ENCODE data around the gene CLNS1A. TPM values are rescaled to one million over a fixed set of nuclear protein-coding genes. Genes with fewer than 3 reads are reported as not detected.

Gene CLNS1A, protein sequence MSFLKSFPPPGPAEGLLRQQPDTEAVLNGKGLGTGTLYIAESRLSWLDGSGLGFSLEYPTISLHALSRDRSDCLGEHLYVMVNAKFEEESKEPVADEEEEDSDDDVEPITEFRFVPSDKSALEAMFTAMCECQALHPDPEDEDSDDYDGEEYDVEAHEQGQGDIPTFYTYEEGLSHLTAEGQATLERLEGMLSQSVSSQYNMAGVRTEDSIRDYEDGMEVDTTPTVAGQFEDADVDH
- total RNA-seq (2022) (110 and 135 TPM in 2 replicates), Bru-seq, nascent RNA (percentile 89 among the genes with signal in this experiment), BruChase-seq, experiment 1, labeled RNA remaining after a 6-hour chase (percentile 89 among the genes with signal in this experiment), BruChase-seq, experiment 2, labeled RNA remaining after a 2-hour chase (percentile 88 among the genes with signal in this experiment)
- long read RNA-seq, transcript CLNS1A-204 (7 exons, 2,993 nt) = major isoform, 157 of 178 reads
- long read RNA-seq, partial matches to known transcripts = 1 of 178 reads
- long read RNA-seq, other reads (novel, unspliced or antisense) = 18 of 178 reads

DNA sequence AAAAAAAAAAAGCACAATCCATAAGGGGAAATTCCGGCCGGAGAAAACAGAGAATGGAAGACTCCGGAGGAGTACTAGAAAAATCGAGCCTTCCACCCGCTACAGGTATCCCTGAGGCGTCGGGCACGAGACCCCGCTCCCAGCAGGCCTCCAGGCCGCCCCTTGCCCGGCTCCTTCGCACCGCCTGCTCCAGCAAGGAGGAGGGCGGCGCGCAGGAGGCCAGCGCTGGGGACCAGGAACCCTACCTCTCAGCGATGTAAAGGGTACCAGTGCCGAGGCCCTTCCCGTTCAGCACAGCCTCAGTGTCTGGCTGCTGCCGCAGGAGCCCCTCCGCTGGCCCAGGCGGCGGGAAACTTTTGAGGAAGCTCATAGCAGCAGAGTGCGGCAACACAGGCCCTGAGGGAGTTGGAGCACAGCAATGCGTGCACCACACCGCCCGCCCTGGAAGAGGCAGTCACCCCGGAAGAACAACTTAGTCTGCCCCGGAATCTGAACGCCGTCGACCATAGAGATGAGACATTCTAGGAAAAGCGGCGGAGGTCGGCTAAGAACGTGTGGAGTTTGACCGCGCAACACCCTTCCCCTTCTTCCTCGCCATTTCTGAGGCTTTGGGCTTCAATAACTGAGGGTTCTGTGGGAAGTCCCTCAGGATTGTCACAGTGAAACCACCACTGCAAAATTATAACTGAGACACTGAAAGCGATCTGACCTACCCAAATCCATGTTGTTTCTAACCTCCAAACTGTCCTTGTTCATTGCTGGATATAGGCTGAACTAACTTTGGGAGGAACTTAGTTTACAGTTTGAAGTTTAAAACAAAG, at the start of gene CLNS1A:
TSS of gene CLNS1A (minus strand) at position 450 of the 821 bp plus-strand sequence. CDS start at position 370, 80 bp downstream.
- Mint-ChIP-seq H3K27ac (ENCODE audit: low read depth, unreplicated experiment) (peak within 1 kb of the TSS; percentile 95), H3K9me3 (ENCODE audit: unreplicated experiment) (no peaks in the 10 kb centered on the region), H3K36me3 (ENCODE audit: insufficient read depth, unreplicated experiment) (peaks cover 16% of the 10 kb centered on the region), H3K4me3 (ENCODE audit: unreplicated experiment) (peak within 1 kb of the TSS; percentile 83), H3K27me3 (ENCODE audit: insufficient read depth, unreplicated experiment) (no peaks in the 10 kb centered on the region), H3K4me1 (ENCODE audit: insufficient read depth, unreplicated experiment) (peaks cover 17% of the 10 kb centered on the region)
- no TSS peak for BruUV-seq (replicated peaks)
- DNase-seq (ENCODE audit: unreplicated experiment) = peak; percentile 90
- CTCF ChIA-PET = interaction anchor here (0.8 kb wide), 1 partner anchor 24 kb away, joined by 3 read pairs; no protein-coding TSS in a partner anchor
- intact Hi-C loops (cut with micrococcal nuclease) = no loop called here
- POLR2A ChIA-PET = interaction anchor here (0.6 to 1.5 kb wide), 12 partner anchors 10 to 734 kb away, joined by 3 to 5 read pairs (median 4); partner anchors contain the start of genes AQP11 and INTS4
- TF ChIP-seq, protein P1, sequence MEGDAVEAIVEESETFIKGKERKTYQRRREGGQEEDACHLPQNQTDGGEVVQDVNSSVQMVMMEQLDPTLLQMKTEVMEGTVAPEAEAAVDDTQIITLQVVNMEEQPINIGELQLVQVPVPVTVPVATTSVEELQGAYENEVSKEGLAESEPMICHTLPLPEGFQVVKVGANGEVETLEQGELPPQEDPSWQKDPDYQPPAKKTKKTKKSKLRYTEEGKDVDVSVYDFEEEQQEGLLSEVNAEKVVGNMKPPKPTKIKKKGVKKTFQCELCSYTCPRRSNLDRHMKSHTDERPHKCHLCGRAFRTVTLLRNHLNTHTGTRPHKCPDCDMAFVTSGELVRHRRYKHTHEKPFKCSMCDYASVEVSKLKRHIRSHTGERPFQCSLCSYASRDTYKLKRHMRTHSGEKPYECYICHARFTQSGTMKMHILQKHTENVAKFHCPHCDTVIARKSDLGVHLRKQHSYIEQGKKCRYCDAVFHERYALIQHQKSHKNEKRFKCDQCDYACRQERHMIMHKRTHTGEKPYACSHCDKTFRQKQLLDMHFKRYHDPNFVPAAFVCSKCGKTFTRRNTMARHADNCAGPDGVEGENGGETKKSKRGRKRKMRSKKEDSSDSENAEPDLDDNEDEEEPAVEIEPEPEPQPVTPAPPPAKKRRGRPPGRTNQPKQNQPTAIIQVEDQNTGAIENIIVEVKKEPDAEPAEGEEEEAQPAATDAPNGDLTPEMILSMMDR (IDR thresholded peaks at IDR 0.05; ENCODE audit: unreplicated experiment) = no peak

- H3K4me1 Mint-ChIP-seq (ENCODE audit: insufficient read depth, unreplicated experiment) = no peaks in the 10 kb centered on the region
- no peak for DNase-seq (ENCODE audit: unreplicated experiment)
- H3K27me3 Mint-ChIP-seq (ENCODE audit: insufficient read depth, unreplicated experiment) = no peaks in the 10 kb centered on the region
- H3K27ac Mint-ChIP-seq (ENCODE audit: low read depth, unreplicated experiment) = no peak overlapping the region
- intact Hi-C loops (cut with micrococcal nuclease) = no loop called here
- ChIA-PET CTCF (interaction anchor here (0.6 kb wide), 1 partner anchor 15 kb away, joined by 3 read pairs; no protein-coding TSS in a partner anchor), POLR2A (interaction anchor here (0.6 to 1.1 kb wide), 2 partner anchors 11 to 36 kb away, joined by 3 read pairs; no protein-coding TSS in a partner anchor)
- TF ChIP-seq, protein P1 (IDR thresholded peaks at IDR 0.05; ENCODE audit: unreplicated experiment) = no peak
- H3K36me3 Mint-ChIP-seq (ENCODE audit: insufficient read depth, unreplicated experiment) = peaks cover 61% of the 10 kb centered on the region
- no TSS peak for BruUV-seq (replicated peaks)
- H3K4me3 Mint-ChIP-seq (ENCODE audit: unreplicated experiment) = no peak overlapping the region
- H3K9me3 Mint-ChIP-seq (ENCODE audit: unreplicated experiment) = no peaks in the 10 kb centered on the region
These were observed 49.5 kb upstream of the CLNS1A start for GRCh38 chr11:77687088-77687487.

DNA sequence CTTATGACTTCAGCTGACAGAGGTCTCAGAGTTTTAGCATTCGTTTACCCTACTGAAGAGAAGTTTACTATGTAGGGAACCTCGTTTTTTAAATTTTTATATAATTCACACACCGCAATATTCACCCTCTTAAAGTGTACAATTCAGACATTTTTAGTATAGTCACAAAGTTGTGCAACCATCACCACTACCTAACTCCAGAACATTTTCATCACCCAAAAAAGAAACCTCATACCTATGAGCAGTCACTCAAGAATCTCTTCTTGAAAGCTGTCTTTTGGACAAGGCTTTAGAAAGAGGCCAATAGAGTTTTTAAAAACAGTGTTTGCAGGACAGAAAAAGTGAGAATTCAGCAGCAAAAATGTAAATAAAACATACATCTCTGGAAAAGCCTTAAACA, 39.5 kb upstream of the CLNS1A start:
- DNase-seq (ENCODE audit: unreplicated experiment) = no peak
- BruUV-seq (replicated peaks) = no TSS peak
- no peaks in the 10 kb centered on the region for H3K9me3 Mint-ChIP-seq (ENCODE audit: unreplicated experiment)
- TF ChIP-seq, protein P1 (IDR thresholded peaks at IDR 0.05; ENCODE audit: unreplicated experiment) = no peak
- intact Hi-C loops (cut with micrococcal nuclease) = no loop called here
- POLR2A ChIA-PET = no interaction called here
- peaks cover 79% of the 10 kb centered on the region for H3K36me3 Mint-ChIP-seq (ENCODE audit: insufficient read depth, unreplicated experiment)
- peaks cover 6% of the 10 kb centered on the region for H3K4me1 Mint-ChIP-seq (ENCODE audit: insufficient read depth, unreplicated experiment)
- CTCF ChIA-PET = no interaction called here
- no peak overlapping the region for H3K4me3 Mint-ChIP-seq (ENCODE audit: unreplicated experiment)
- H3K27ac Mint-ChIP-seq (ENCODE audit: low read depth, unreplicated experiment) = peak overlapping the region; percentile 10
- no peaks in the 10 kb centered on the region for H3K27me3 Mint-ChIP-seq (ENCODE audit: insufficient read depth, unreplicated experiment)

Measured in MCF 10A (cell line).